Mammary epithelial cell (primary cell): Measurements from ENCODE around the gene ATP4A.

ENCODE experiments used
- EZH2 ChIP-seq: IDR thresholded peaks from 2 replicates; pipeline ENCODE4 v1.6.1; 2012; ENCODE audit warnings: low read length, inconsistent platforms, borderline replicate concordance
- TF ChIP-seq, protein P1 (sequence below), 2 donors: IDR thresholded peaks in 1 of 2; conservative IDR thresholded peaks in 1 of 2; 2 replicates each; pipeline ENCODE4 v1.5.1; 2011 to 2012; ENCODE audit warnings: inconsistent platforms in 2 of 2, low read length in 2 of 2, mild to moderate bottlenecking in 2 of 2, control low read depth in 1 of 2, low read depth in 1 of 2; ENCODE audit not compliant: insufficient read depth in 1 of 2; ENCODE audit errors: extremely low read depth in 1 of 2

- TF ChIP-seq, protein P1, sequence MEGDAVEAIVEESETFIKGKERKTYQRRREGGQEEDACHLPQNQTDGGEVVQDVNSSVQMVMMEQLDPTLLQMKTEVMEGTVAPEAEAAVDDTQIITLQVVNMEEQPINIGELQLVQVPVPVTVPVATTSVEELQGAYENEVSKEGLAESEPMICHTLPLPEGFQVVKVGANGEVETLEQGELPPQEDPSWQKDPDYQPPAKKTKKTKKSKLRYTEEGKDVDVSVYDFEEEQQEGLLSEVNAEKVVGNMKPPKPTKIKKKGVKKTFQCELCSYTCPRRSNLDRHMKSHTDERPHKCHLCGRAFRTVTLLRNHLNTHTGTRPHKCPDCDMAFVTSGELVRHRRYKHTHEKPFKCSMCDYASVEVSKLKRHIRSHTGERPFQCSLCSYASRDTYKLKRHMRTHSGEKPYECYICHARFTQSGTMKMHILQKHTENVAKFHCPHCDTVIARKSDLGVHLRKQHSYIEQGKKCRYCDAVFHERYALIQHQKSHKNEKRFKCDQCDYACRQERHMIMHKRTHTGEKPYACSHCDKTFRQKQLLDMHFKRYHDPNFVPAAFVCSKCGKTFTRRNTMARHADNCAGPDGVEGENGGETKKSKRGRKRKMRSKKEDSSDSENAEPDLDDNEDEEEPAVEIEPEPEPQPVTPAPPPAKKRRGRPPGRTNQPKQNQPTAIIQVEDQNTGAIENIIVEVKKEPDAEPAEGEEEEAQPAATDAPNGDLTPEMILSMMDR (conservative IDR thresholded peaks at IDR 0.05 in 1 of 2, IDR thresholded peaks at IDR 0.05 in 1 of 2; ENCODE audit: extremely low read depth in 1 of 2, insufficient read depth in 1 of 2, low read depth in 1 of 2, low read length in 2 of 2) = no peak
- no peak for TF ChIP-seq EZH2
Observed at GRCh38 chr19:35553385-35554000, 10.0 kb downstream of the ATP4A start.
